GM19455 (cell line): ENCODE data around the gene SEMA4D.
A peak's percentile ranks its signal among the peaks of the same experiment; 100 is the strongest.

Experiments used
- ATAC-seq: cut with Tn5 transposase; IDR thresholded peaks from one replicate; pipeline ENCODE4 v1.9.1; 2021; ENCODE audit not compliant: unreplicated experiment

SEMA4D gene

GRCh38 chr9:89468281-89468960 lies 29.5 kb downstream of the SEMA4D start:
- no peak for ATAC-seq

- no peak for ATAC-seq
These were observed 30.7 kb downstream of the SEMA4D start for GRCh38 chr9:89467278-89467625.

GRCh38 chr9:89466451-89467277 lies 31.2 kb downstream of the SEMA4D start:
- peak; percentile 48 for ATAC-seq

GRCh38 chr9:89465726-89466308 lies 32.1 kb downstream of the SEMA4D start:
- ATAC-seq, result no peak

GRCh38 chr9:89465001-89465451 lies 32.9 kb downstream of the SEMA4D start:
- no peak for ATAC-seq

- no peak for ATAC-seq
These were observed 33.5 kb downstream of the SEMA4D start for GRCh38 chr9:89464300-89464901.

- ATAC-seq, result no peak
These were observed 34.9 kb downstream of the SEMA4D start for GRCh38 chr9:89462817-89463683.

GRCh38 chr9:89462199-89462598 lies 35.7 kb downstream of the SEMA4D start:
- no peak for ATAC-seq

- no peak for ATAC-seq
These were observed 36.6 kb downstream of the SEMA4D start for GRCh38 chr9:89461265-89461664.

- no peak for ATAC-seq
These were observed 37.4 kb downstream of the SEMA4D start for GRCh38 chr9:89460551-89460950.

GRCh38 chr9:89458768-89459496 lies 39.0 kb downstream of the SEMA4D start:
- no peak for ATAC-seq

- no peak for ATAC-seq
These were observed 40.5 kb downstream of the SEMA4D start for GRCh38 chr9:89457376-89457855.

- no peak for ATAC-seq
These were observed 42.5 kb downstream of the SEMA4D start for GRCh38 chr9:89455356-89455824.

GRCh38 chr9:89454498-89455355 lies 43.2 kb downstream of the SEMA4D start:
- ATAC-seq, result no peak

- ATAC-seq, result no peak
These were observed 44.5 kb downstream of the SEMA4D start for GRCh38 chr9:89453452-89453851.

GRCh38 chr9:89452561-89452960 lies 45.4 kb downstream of the SEMA4D start:
- ATAC-seq, result no peak

- ATAC-seq, result no peak
These were observed 47.7 kb downstream of the SEMA4D start for GRCh38 chr9:89450213-89450612.

- no peak for ATAC-seq
These were observed 48.6 kb downstream of the SEMA4D start for GRCh38 chr9:89449261-89449671.

GRCh38 chr9:89448821-89449220 lies 49.1 kb downstream of the SEMA4D start:
- ATAC-seq, result no peak
